Right lobe of liver (tissue), 6 donors: ENCODE measurements around the gene AADAT. TPM values are rescaled to one million over a fixed set of nuclear protein-coding genes. Genes with fewer than 3 reads are reported as not detected.

ENCODE experiments used
- ATAC-seq, 4 donors: fragments of 200-7000 bp; cut with Tn5 transposase; one replicate each; pipeline ENCODE4 v1.9.1; 2020; ENCODE audit warnings: mild to moderate bottlenecking in 4 of 4, moderate library complexity in 4 of 4
- DNase-seq, 3 donors: peaks; one replicate each; pipeline ENCODE4 v3.0.0-alpha.2; 2020
- H3K27ac ChIP-seq, 3 donors: fragments of 200-600 bp; one replicate each; pipeline ENCODE4 v1.8.0; 2022
- H3K27me3 ChIP-seq, 2 donors: fragments of 200-600 bp; one replicate each; pipeline ENCODE4 v1.8.0; 2022
- H3K36me3 ChIP-seq, 4 donors: fragments of 200-600 bp; sonication (generic) in 1 of 4; one replicate each; pipeline versions ENCODE4 v1.5.1 to v1.8.0; 2017 to 2022; ENCODE audit warnings: control low read depth in 1 of 4
- H3K4me1 ChIP-seq, 4 donors: fragments of 200-600 bp; sonication (generic) in 1 of 4; one replicate each; pipeline versions ENCODE4 v1.5.1 to v1.8.0; 2017 to 2022; ENCODE audit warnings: control low read depth in 1 of 4
- H3K4me3 ChIP-seq, 3 donors: fragments of 200-600 bp; one replicate each; pipeline ENCODE4 v1.8.0; 2022
- H3K9me3 ChIP-seq, 4 donors: fragments of 200-600 bp; sonication (generic) in 1 of 4; one replicate each; pipeline versions ENCODE4 v1.5.1 to v1.8.0; 2017 to 2022; ENCODE audit warnings: control low read depth in 1 of 4
- CTCF ChIP-seq, 4 donors: fragments of 200-600 bp in 3 of 4; fragments of 450-650 bp in 1 of 4; IDR thresholded peaks; one replicate each; pipeline versions ENCODE4 v1.5.1 to v1.8.0; 2016 to 2022; ENCODE audit warnings: antibody characterized with exemption in 4 of 4, mild to moderate bottlenecking in 2 of 4
- POLR2A ChIP-seq: fragments of 450-650 bp; IDR thresholded peaks from one replicate; pipeline ENCODE4 v1.6.1; 2017; ENCODE audit warnings: antibody characterized with exemption, mild to moderate bottlenecking
- WGBS: methylation state at CpG from one replicate; pipeline ENCODE4 v1.1.6; 2018; ENCODE audit warnings: low coverage, low lambda C conversion rate; ENCODE audit not compliant: insufficient coverage; ENCODE audit errors: missing lambda C conversion rate; 5-methylcytosine and 5-hydroxymethylcytosine counted together
- intact Hi-C, 2 donors: fragments of 100-400 bp; cut with DNase I; formaldehyde crosslinking; loops; one replicate each; pipeline versions ENCODE4 v1.11.2 to v1.14.1; 2022
- small RNA-seq, 2 experiments: library from RNA; depleted of rRNA; stranded (forward); fragments of <200 nt; gene quantifications; one replicate each; pipeline ENCODE3, GENCODE V24; 2016
- total RNA-seq, 6 experiments: library from RNA; depleted of rRNA in 2 of 6; stranded (reverse); fragments of >200 nt in 2 of 6; fragmentation: NEBNext Ultra II Directional in 3 of 6; extraction: Animal tissue kit (Norgen Biotek cat#: 25700) in 3 of 6; gene quantifications; one replicate each; pipeline versions ENCODE4 v1.1.0 to v1.2.4, GENCODE V29; 2016 to 2023
- donor health status: DM: no; HTN: yes; CAD: no.
- donor health status: DM: no; HTN: no; CAD: no.
- donor health status: DM: no; HTN: no; CAD: no.
- donor health status: DM: no; HTN: yes; CAD: no.
- donor health status: DM: no; HTN: yes; CAD: no.

Gene AADAT
- total RNA-seq, 6 experiments from 2014 or later: 5.6 to 43.3 (median 19.5) TPM

DNA sequence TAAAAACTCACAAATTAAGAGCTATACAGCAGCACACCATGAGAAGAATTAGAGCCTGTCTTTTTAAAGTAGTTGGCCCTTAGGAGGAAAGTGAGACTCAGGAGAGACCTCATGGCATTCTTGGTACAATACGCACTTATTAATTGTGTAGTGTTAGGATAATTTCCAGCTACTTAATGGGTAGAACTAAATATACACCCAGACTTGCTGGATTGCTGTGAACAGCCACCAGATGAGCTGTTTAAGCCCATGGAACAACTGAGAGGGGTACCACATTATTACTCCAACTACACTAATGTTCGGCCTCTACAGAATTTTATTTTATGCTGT, 77.2 kb downstream of the AADAT start:
- H3K4me1 ChIP-seq: peaks cover 0 to 14% (median 4%) of the 10 kb centered on the region in 4 donors
- 93% methylated on average over 2 of the region's 2 CpGs for WGBS
- no peak for TF ChIP-seq CTCF (IDR thresholded peaks at IDR 0.05)
- TF ChIP-seq POLR2A: no peak
- no peak overlapping the region for H3K27ac ChIP-seq
- intact Hi-C loops: no loop called here
- H3K4me3 ChIP-seq: no peak overlapping the region
- DNase-seq: no peak
- H3K27me3 ChIP-seq: no peaks in the 10 kb centered on the region
- H3K9me3 ChIP-seq: no peaks in the 10 kb centered on the region
- no peak for ATAC-seq
- H3K36me3 ChIP-seq: no peaks in the 10 kb centered on the region

GRCh38 chr4:170011921-170012628, 77.7 kb downstream of the AADAT start:
- TF ChIP-seq POLR2A (no peak), CTCF (IDR thresholded peaks at IDR 0.05) (peak in 1 of 4 donors; percentile 10)
- Histone ChIP-seq H3K36me3 (no peaks in the 10 kb centered on the region), H3K27me3 (no peaks in the 10 kb centered on the region), H3K9me3 (no peaks in the 10 kb centered on the region), H3K27ac (no peak overlapping the region), H3K4me1 (peaks cover 0 to 14% (median 4%) of the 10 kb centered on the region in 4 donors), H3K4me3 (no peak overlapping the region)
- DNase-seq (peak; percentile 26 to 73 (median 68)), ATAC-seq (peak; percentile 86 to 97 (median 93))
- intact Hi-C loops: no loop called here
- 44% methylated on average over 7 of the region's 7 CpGs for WGBS

Small RNA genes lying within 50 kb of the gene (small RNA-seq; reads per million reads assigned to genes)
- gene APOBEC3AP1: 0 reads per million in 2 experiments

Other genes with a start within 250 kb of the AADAT start
- 10 to 100 TPM; 23.2 to 84.3 (median 39.3) TPM for gene MFAP3L, start 63.6 kb downstream of the AADAT start, total RNA-seq